ENCODE results near the gene SERTAD4. TPM values are rescaled to one million over a fixed set of nuclear protein-coding genes. Genes with fewer than 3 reads are reported as not detected.
"Not testable (repeated sequence)": the region's sequence is repeated elsewhere in the genome, so short reads cannot be mapped to it uniquely, and the experiment has no call there.

The SERTAD4 gene
- total RNA-seq (2021) (8.0 and 12.2 TPM in 2 replicates), Bru-seq, nascent RNA (percentile 69 among the genes with signal in this experiment), BruChase-seq, experiment 1, labeled RNA remaining after a 2-hour chase (percentile 89 among the genes with signal in this experiment), BruChase-seq, experiment 2, labeled RNA remaining after a 6-hour chase (percentile 65 among the genes with signal in this experiment)
- long read RNA-seq, full-length matches to known transcripts, result 21 of 30 reads
- long read RNA-seq, partial matches to known transcripts, result 0 of 30 reads
- long read RNA-seq, other reads (novel, unspliced or antisense), result 9 of 30 reads

DNA sequence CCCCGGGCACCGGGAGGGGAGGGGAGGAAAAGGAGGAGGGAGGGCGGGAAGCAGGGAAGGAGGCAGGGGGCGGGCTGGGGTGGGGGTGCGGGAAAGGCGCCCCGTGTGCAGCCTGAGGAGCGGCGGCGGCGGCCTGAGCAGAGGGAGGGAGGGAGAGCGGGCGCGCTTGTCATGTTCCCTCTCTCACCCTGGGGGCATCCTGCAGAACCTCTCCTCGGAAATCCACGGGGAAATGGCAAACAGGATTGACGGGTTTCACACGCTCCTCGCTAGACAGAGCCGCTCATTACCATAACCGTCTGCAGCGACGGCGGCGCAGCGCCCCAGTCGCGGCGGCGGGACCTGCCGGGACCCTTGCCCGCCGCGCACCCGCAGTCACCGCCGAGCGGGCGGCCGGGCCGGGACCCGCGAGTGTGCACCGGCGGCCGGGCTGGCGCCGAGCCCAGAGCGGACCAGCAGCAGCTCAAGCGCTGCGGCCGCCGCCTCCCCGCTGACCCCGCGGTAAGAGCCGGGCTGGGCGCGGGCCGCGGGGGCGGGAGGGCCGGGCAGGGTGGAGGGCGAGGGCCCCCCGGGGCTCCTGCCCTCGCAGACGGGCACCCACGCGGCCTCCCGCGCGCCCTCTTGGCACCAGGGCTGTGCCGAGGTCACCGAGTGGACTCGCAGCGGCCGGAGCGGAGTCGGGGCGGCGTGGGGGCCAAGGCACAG, at the start of gene SERTAD4:
Gene SERTAD4, plus strand, starts transcription at position 286 of the 705 bp plus-strand sequence. CDS start 5,165 bp downstream, outside the sequence.
- Histone ChIP-seq H3K36me3 (ENCODE audit: insufficient read depth, low read length, poor library complexity, severe bottlenecking) (no peaks in the 10 kb centered on the region), H3K4me1 (ENCODE audit: insufficient read depth, low read length, poor library complexity, severe bottlenecking) (peaks cover 47% of the 10 kb centered on the region), H3K4me3 (ENCODE audit: low read depth, low read length, poor library complexity, severe bottlenecking) (peak within 1 kb of the TSS; percentile 62), H3K27me3 (replicated peaks; ENCODE audit: insufficient read depth, low read depth, low read length, poor library complexity) (peaks cover 26% of the 10 kb centered on the region), H3K27ac (ENCODE audit: low read depth, low read length, poor library complexity, severe bottlenecking) (peak within 1 kb of the TSS; percentile 35), H3K9me3 (ENCODE audit: low read depth, low read length, poor library complexity, severe bottlenecking) (no peaks in the 10 kb centered on the region)
- TF ChIP-seq, protein P1, sequence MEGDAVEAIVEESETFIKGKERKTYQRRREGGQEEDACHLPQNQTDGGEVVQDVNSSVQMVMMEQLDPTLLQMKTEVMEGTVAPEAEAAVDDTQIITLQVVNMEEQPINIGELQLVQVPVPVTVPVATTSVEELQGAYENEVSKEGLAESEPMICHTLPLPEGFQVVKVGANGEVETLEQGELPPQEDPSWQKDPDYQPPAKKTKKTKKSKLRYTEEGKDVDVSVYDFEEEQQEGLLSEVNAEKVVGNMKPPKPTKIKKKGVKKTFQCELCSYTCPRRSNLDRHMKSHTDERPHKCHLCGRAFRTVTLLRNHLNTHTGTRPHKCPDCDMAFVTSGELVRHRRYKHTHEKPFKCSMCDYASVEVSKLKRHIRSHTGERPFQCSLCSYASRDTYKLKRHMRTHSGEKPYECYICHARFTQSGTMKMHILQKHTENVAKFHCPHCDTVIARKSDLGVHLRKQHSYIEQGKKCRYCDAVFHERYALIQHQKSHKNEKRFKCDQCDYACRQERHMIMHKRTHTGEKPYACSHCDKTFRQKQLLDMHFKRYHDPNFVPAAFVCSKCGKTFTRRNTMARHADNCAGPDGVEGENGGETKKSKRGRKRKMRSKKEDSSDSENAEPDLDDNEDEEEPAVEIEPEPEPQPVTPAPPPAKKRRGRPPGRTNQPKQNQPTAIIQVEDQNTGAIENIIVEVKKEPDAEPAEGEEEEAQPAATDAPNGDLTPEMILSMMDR (conservative IDR thresholded peaks at IDR 0.05; ENCODE audit: low read depth, low read length), result no peak
- BruUV-seq (replicated peaks), result no TSS peak
- POLR2A ChIA-PET (ENCODE audit: low non-redundant PET), result no interaction called here
- peak; percentile 87 for DNase-seq (ENCODE audit: low spot score)
- CTCF ChIA-PET, result interaction anchor here (0.6 kb wide), 1 partner anchor 851 kb away, joined by 9 read pairs; no protein-coding TSS in a partner anchor
- intact Hi-C loops (cut with micrococcal nuclease; ENCODE audit: unreplicated experiment), result no loop called here

DNA sequence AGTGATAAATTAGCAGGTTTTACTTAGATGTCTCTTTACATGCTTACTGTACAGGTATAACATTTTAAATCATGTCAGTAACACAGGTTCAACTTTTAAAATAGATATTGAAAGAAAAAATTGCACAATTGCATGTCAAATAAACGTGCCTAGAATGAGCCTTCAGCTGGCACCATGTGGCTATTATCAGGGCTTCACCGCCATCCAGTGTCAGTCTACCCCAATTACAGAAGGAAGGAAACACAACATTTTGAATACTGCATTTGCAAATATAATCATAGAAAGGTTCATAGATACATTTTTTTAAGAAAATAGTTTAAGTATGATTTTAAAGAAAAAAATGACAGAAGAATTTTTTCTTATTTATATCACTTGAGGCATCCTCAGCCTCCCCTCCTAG, 47.5 kb upstream of the SERTAD4 start:
- Histone ChIP-seq H3K9me3 (ENCODE audit: low read depth, low read length, poor library complexity, severe bottlenecking) (no peaks in the 10 kb centered on the region), H3K27ac (ENCODE audit: low read depth, low read length, poor library complexity, severe bottlenecking) (no peak overlapping the region), H3K4me3 (ENCODE audit: low read depth, low read length, poor library complexity, severe bottlenecking) (no peak overlapping the region), H3K4me1 (ENCODE audit: insufficient read depth, low read length, poor library complexity, severe bottlenecking) (no peaks in the 10 kb centered on the region), H3K36me3 (ENCODE audit: insufficient read depth, low read length, poor library complexity, severe bottlenecking) (no peaks in the 10 kb centered on the region), H3K27me3 (replicated peaks; ENCODE audit: insufficient read depth, low read depth, low read length, poor library complexity) (no peaks in the 10 kb centered on the region)
- CTCF ChIA-PET, result no interaction called here
- DNase-seq (ENCODE audit: low spot score), result no peak
- no TSS peak for BruUV-seq (replicated peaks)
- intact Hi-C loops (cut with micrococcal nuclease; ENCODE audit: unreplicated experiment), result no loop called here
- TF ChIP-seq, protein P1 (conservative IDR thresholded peaks at IDR 0.05; ENCODE audit: low read depth, low read length), result no peak; the same call in 1 of the 2 replicates
- no peak for TF ChIP-seq EZH2 (IDR thresholded peaks at IDR 0.05; ENCODE audit: borderline replicate concordance, low read depth, low read length, poor library complexity, severe bottlenecking)
- POLR2A ChIA-PET (ENCODE audit: low non-redundant PET), result no interaction called here

DNA sequence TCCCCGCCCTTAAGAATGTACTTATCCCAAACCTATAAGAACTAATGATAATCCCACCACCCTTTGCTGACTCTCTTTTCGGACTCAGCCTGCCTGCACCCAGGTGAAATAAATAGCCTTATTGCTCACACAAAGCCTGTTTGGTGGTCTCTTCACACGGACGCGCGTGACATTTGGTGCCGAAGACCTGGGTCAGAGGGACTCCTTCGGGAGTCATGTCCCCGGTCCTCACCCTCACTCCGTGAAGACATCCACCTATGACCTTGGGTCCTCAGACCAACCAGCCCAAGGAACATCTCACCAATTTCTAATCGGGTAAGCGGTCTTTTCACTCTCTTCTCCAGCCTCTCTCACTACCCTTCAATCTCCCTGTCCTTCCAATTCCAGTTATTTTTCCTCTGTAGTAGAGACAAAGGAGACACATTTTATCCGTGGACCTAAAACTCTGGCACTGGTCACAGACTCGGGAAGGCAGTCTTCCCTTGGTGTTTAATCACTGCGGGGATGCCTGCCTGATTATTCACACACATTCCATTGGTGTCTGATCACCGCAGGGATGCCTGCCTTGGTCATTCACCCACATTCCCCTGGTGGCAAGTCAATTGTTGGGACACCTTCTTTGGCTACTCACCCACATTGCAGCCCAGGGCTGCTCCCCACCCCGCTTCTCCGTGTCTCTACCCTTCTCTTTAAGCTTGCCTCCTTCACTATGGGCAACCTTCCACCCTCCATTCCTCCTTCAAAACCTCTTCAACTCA, 44.6 kb upstream of the SERTAD4 start:
- H3K4me3 ChIP-seq (ENCODE audit: low read depth, low read length, poor library complexity, severe bottlenecking); intact Hi-C loops (cut with micrococcal nuclease; ENCODE audit: unreplicated experiment); H3K27ac ChIP-seq (ENCODE audit: low read depth, low read length, poor library complexity, severe bottlenecking); BruUV-seq (replicated peaks); CTCF ChIA-PET; H3K9me3 ChIP-seq (ENCODE audit: low read depth, low read length, poor library complexity, severe bottlenecking); POLR2A ChIA-PET (ENCODE audit: low non-redundant PET); H3K27me3 ChIP-seq (replicated peaks; ENCODE audit: insufficient read depth, low read depth, low read length, poor library complexity); H3K4me1 ChIP-seq (ENCODE audit: insufficient read depth, low read length, poor library complexity, severe bottlenecking); H3K36me3 ChIP-seq (ENCODE audit: insufficient read depth, low read length, poor library complexity, severe bottlenecking): not testable (repeated sequence)
- DNase-seq (ENCODE audit: low spot score), result peak; percentile 12
